Endometrial microvascular endothelial cells (primary cell): ENCODE measurements around the gene GJD4. TPM values are rescaled to one million over a fixed set of nuclear protein-coding genes. Genes with fewer than 3 reads are reported as not detected.

Source experiments
- in situ Hi-C: cut with HindIII; loops from 2 replicates; pipeline ENCODE4 v1.10.0; 2017; ENCODE audit warnings: low sequenced_read_pairs, low pct_unique_long_range_greater_than_20kb; ENCODE audit errors: inconsistent ontology term
- total RNA-seq: library from RNA; depleted of rRNA; stranded (reverse); fragments of >200 nt; gene quantifications from one replicate; pipeline ENCODE4 v1.2.3, GENCODE V29; 2015; ENCODE audit errors: inconsistent ontology term

The GJD4 gene
- total RNA-seq, 1 donor from 2014 or later = not detected

- in situ Hi-C loops = no loop called here
Measured at GRCh38 chr10:35612385-35613106, 7.4 kb downstream of the GJD4 start.

GRCh38 chr10:35613107-35613440, 7.9 kb downstream of the GJD4 start:
- in situ Hi-C loops = no loop called here

GRCh38 chr10:35613597-35614226, 8.6 kb downstream of the GJD4 start:
- in situ Hi-C loops = no loop called here

GRCh38 chr10:35614312-35614711, 9.2 kb downstream of the GJD4 start:
- in situ Hi-C loops = no loop called here

- in situ Hi-C loops = loop anchor here (25.0 kb wide), 1 partner anchor 1160 kb away; no protein-coding TSS in a partner anchor
Measured at GRCh38 chr10:35626971-35627507, 21.9 kb downstream of the GJD4 start.

GRCh38 chr10:35631404-35631803, 26.3 kb downstream of the GJD4 start:
- in situ Hi-C loops = loop anchor here (25.0 kb wide), 1 partner anchor 1156 kb away; no protein-coding TSS in a partner anchor

- in situ Hi-C loops = loop anchor here (25.0 kb wide), 1 partner anchor 1155 kb away; no protein-coding TSS in a partner anchor
Measured at GRCh38 chr10:35632027-35632426, 26.9 kb downstream of the GJD4 start.

GRCh38 chr10:35633006-35633980, 28.2 kb downstream of the GJD4 start:
- in situ Hi-C loops = loop anchor here (25.0 kb wide), 1 partner anchor 1154 kb away; no protein-coding TSS in a partner anchor

- in situ Hi-C loops = loop anchor here (25.0 kb wide), 1 partner anchor 1152 kb away; no protein-coding TSS in a partner anchor
Measured at GRCh38 chr10:35635576-35635975, 30.4 kb downstream of the GJD4 start.

- in situ Hi-C loops = loop anchor here (25.0 kb wide), 1 partner anchor 1150 kb away; no protein-coding TSS in a partner anchor
Measured at GRCh38 chr10:35636956-35637355, 31.8 kb downstream of the GJD4 start.

- in situ Hi-C loops = loop anchor here (25.0 kb wide), 1 partner anchor 1150 kb away; no protein-coding TSS in a partner anchor
Measured at GRCh38 chr10:35637462-35637861, 32.3 kb downstream of the GJD4 start.

GRCh38 chr10:35638101-35638500, 33.0 kb downstream of the GJD4 start:
- in situ Hi-C loops = loop anchor here (25.0 kb wide), 1 partner anchor 1149 kb away; no protein-coding TSS in a partner anchor

- in situ Hi-C loops = loop anchor here (25.0 kb wide), 1 partner anchor 1148 kb away; no protein-coding TSS in a partner anchor
Measured at GRCh38 chr10:35639021-35639727, 34.0 kb downstream of the GJD4 start.

- in situ Hi-C loops = loop anchor here (25.0 kb wide), 1 partner anchor 1147 kb away; no protein-coding TSS in a partner anchor
Measured at GRCh38 chr10:35639728-35640401, 34.7 kb downstream of the GJD4 start.

GRCh38 chr10:35640474-35640873, 35.3 kb downstream of the GJD4 start:
- in situ Hi-C loops = loop anchor here (25.0 kb wide), 1 partner anchor 1147 kb away; no protein-coding TSS in a partner anchor

GRCh38 chr10:35640951-35641675, 36.0 kb downstream of the GJD4 start:
- in situ Hi-C loops = loop anchor here (25.0 kb wide), 1 partner anchor 1146 kb away; no protein-coding TSS in a partner anchor

GRCh38 chr10:35641676-35642034, 36.5 kb downstream of the GJD4 start:
- in situ Hi-C loops = loop anchor here (25.0 kb wide), 1 partner anchor 1146 kb away; no protein-coding TSS in a partner anchor
